HCT116 (cell line): ENCODE results near the gene CHN1.

ENCODE experiments used
- EZH2 ChIP-seq: fragments of 200-600 bp; sonication (generic); IDR thresholded peaks from 2 replicates; pipeline ENCODE4 v1.6.1; 2017; ENCODE audit warnings: antibody characterized with exemption, mixed run types
- MAX ChIP-seq: IDR thresholded peaks from 2 replicates; pipeline ENCODE4 v1.6.1; 2012
- POLR2A ChIP-seq: IDR thresholded peaks from 2 replicates; pipeline ENCODE4 v1.7.0; 2011; ENCODE audit warnings: borderline replicate concordance; ENCODE audit not compliant: insufficient read depth, insufficient read length; ENCODE audit errors: extremely low read depth
- POLR2AphosphoS5 ChIP-seq: IDR thresholded peaks from 2 replicates; pipeline ENCODE4 v1.6.1; 2011; ENCODE audit warnings: mild to moderate bottlenecking, low read depth, low read length, moderate library complexity
- RAD21 ChIP-seq: IDR thresholded peaks from 2 replicates; pipeline ENCODE4 v1.6.1; 2012; ENCODE audit warnings: low read depth, mild to moderate bottlenecking
- SIN3A ChIP-seq: IDR thresholded peaks from 2 replicates; pipeline ENCODE4 v1.6.1; 2012; ENCODE audit warnings: low read depth
- ZNF274 ChIP-seq: fragments of 200-500 bp; sonication (Bioruptor generic); IDR thresholded peaks from 2 replicates; pipeline ENCODE4 v1.6.1; 2014; ENCODE audit warnings: mild to moderate bottlenecking, low read depth, low read length, inconsistent platforms
- TF ChIP-seq, protein P1 (sequence below), 3 experiments: fragments of 200-600 bp in 1 of 3; sonication (generic) in 1 of 3; IDR thresholded peaks in 2 of 3; conservative IDR thresholded peaks in 1 of 3; 2 replicates each; pipeline ENCODE4 v1.5.1; 2012 to 2017; ENCODE audit warnings: low read depth in 2 of 3, low read length in 2 of 3, antibody characterized with exemption in 1 of 3, borderline replicate concordance in 1 of 3, control low read depth in 1 of 3, mild to moderate bottlenecking in 1 of 3, mixed read lengths in 1 of 3, mixed run types in 1 of 3, moderate library complexity in 1 of 3; ENCODE audit not compliant: insufficient read depth in 1 of 3

DNA sequence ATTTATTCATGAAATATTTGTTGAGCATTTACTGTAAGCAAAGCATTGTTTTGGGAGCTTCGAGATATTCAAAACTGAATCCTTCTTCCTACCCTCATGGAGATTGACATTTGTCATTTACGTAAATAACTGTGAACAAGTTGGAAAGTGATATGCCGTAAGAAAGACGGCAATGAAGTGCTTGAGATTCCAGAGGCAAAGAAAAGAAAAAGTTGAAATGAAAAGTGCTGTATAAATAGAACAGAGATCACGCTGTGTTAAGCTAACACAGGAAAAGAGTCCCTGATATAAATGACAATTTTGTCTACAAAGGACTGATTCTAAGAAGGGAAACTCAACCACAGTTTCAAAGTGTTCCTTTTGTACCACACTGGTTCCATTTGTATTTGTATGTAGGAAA is 242.7 kb downstream of the CHN1 start:
- TF ChIP-seq SIN3A (no peak), ZNF274 (no peak), RAD21 (no peak), EZH2 (no peak), POLR2AphosphoS5 (no peak), POLR2A (no peak), MAX (no peak)
- TF ChIP-seq, protein P1, sequence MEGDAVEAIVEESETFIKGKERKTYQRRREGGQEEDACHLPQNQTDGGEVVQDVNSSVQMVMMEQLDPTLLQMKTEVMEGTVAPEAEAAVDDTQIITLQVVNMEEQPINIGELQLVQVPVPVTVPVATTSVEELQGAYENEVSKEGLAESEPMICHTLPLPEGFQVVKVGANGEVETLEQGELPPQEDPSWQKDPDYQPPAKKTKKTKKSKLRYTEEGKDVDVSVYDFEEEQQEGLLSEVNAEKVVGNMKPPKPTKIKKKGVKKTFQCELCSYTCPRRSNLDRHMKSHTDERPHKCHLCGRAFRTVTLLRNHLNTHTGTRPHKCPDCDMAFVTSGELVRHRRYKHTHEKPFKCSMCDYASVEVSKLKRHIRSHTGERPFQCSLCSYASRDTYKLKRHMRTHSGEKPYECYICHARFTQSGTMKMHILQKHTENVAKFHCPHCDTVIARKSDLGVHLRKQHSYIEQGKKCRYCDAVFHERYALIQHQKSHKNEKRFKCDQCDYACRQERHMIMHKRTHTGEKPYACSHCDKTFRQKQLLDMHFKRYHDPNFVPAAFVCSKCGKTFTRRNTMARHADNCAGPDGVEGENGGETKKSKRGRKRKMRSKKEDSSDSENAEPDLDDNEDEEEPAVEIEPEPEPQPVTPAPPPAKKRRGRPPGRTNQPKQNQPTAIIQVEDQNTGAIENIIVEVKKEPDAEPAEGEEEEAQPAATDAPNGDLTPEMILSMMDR (IDR thresholded peaks at IDR 0.05 in 2 of 3, conservative IDR thresholded peaks at IDR 0.05 in 1 of 3; ENCODE audit: borderline replicate concordance in 1 of 3, insufficient read depth in 1 of 3, low read depth in 2 of 3, low read length in 2 of 3), result no peak
